Activated T-cell treated with anti-CD3 and anti-CD28 coated beads, Interleukin-2, amount 50 U/mL, for 4 hours (primary cell): ENCODE results near the gene ADGRG2. TPM values are rescaled to one million over a fixed set of nuclear protein-coding genes. Genes with fewer than 3 reads are reported as not detected.
"Not testable (repeated sequence)": the region's sequence is repeated elsewhere in the genome, so short reads cannot be mapped to it uniquely, and the experiment has no call there.

ENCODE experiments used
- ATAC-seq, 2 donors: fragments of 200-7000 bp; cut with Tn5 transposase; one replicate each; pipeline ENCODE4 v1.10.0; 2021
- DNase-seq: peaks from one replicate; pipeline ENCODE4 v3.0.0-alpha.2; 2020
- H3K27me3 Mint-ChIP-seq: one replicate; pipeline ENCODE4 v1.8.0; 2021; ENCODE audit warnings: low read depth, mixed read lengths
- H3K36me3 Mint-ChIP-seq: one replicate; pipeline ENCODE4 v1.8.0; 2022; ENCODE audit warnings: mixed read lengths; ENCODE audit not compliant: insufficient read depth
- H3K4me1 Mint-ChIP-seq: one replicate; pipeline ENCODE4 v1.8.0; 2021; ENCODE audit warnings: low read depth, mixed read lengths
- H3K4me3 Mint-ChIP-seq: one replicate; pipeline ENCODE4 v1.8.0; 2021; ENCODE audit warnings: mild to moderate bottlenecking, moderate library complexity, mixed read lengths
- H3K9me3 Mint-ChIP-seq: one replicate; pipeline ENCODE4 v1.8.0; 2021; ENCODE audit warnings: mixed read lengths
- total RNA-seq, 3 donors: library from RNA; stranded (reverse); gene quantifications; one replicate each; pipeline ENCODE4 v1.2.1, GENCODE V29; 2021

ADGRG2 gene
- total RNA-seq, 3 donors from 2014 or later, result not detected

- H3K9me3 Mint-ChIP-seq, result no peaks in the 10 kb centered on the region
- no peaks in the 10 kb centered on the region for H3K36me3 Mint-ChIP-seq
- ATAC-seq, result no peak
- no peaks in the 10 kb centered on the region for H3K4me1 Mint-ChIP-seq
- DNase-seq, result no peak
- peaks cover 20% of the 10 kb centered on the region for H3K27me3 Mint-ChIP-seq
- no peak overlapping the region for H3K4me3 Mint-ChIP-seq
These were observed 15.2 kb downstream of the ADGRG2 start for GRCh38 chrX:19107035-19107434.

- Mint-ChIP-seq H3K4me3 (no peak overlapping the region), H3K36me3 (no peaks in the 10 kb centered on the region), H3K4me1 (no peaks in the 10 kb centered on the region), H3K27me3 (no peaks in the 10 kb centered on the region), H3K9me3 (no peaks in the 10 kb centered on the region)
- DNase-seq (no peak), ATAC-seq (no peak)
These were observed 21.7 kb downstream of the ADGRG2 start for GRCh38 chrX:19100586-19100985.

- Mint-ChIP-seq H3K4me1 (no peaks in the 10 kb centered on the region), H3K4me3 (no peak overlapping the region)
These were observed 24.6 kb downstream of the ADGRG2 start for GRCh38 chrX:19097553-19098283.

GRCh38 chrX:19096586-19096985 is 25.7 kb downstream of the ADGRG2 start:
- H3K4me1 Mint-ChIP-seq, result no peaks in the 10 kb centered on the region
- DNase-seq (no peak), ATAC-seq (no peak)
- peaks cover 2% of the 10 kb centered on the region for H3K27me3 Mint-ChIP-seq
- no peaks in the 10 kb centered on the region for H3K36me3 Mint-ChIP-seq
- H3K9me3 Mint-ChIP-seq, result no peaks in the 10 kb centered on the region
- no peak overlapping the region for H3K4me3 Mint-ChIP-seq

More at GRCh38 chrX:19097553-19098283, 24.6 kb downstream of the ADGRG2 start:
- DNase-seq (no peak), ATAC-seq (no peak)
- H3K9me3 Mint-ChIP-seq, result no peaks in the 10 kb centered on the region
- peaks cover 2% of the 10 kb centered on the region for H3K27me3 Mint-ChIP-seq
- no peaks in the 10 kb centered on the region for H3K36me3 Mint-ChIP-seq

GRCh38 chrX:19094654-19095053 is 27.6 kb downstream of the ADGRG2 start:
- DNase-seq (no peak), ATAC-seq (no peak)
- Mint-ChIP-seq H3K9me3 (peaks cover 7% of the 10 kb centered on the region), H3K4me3 (no peak overlapping the region), H3K36me3 (no peaks in the 10 kb centered on the region), H3K27me3 (peaks cover 2% of the 10 kb centered on the region), H3K4me1 (no peaks in the 10 kb centered on the region)

- peaks cover 10% of the 10 kb centered on the region for H3K9me3 Mint-ChIP-seq
- H3K36me3 Mint-ChIP-seq, result no peaks in the 10 kb centered on the region
- H3K4me3 Mint-ChIP-seq, result no peak overlapping the region
- DNase-seq (no peak), ATAC-seq (no peak)
- peaks cover 2% of the 10 kb centered on the region for H3K27me3 Mint-ChIP-seq
- no peaks in the 10 kb centered on the region for H3K4me1 Mint-ChIP-seq
These were observed 30.7 kb downstream of the ADGRG2 start for GRCh38 chrX:19091596-19091995.

- Mint-ChIP-seq H3K4me3 (no peak overlapping the region), H3K27me3 (peaks cover 2% of the 10 kb centered on the region), H3K9me3 (peaks cover 10% of the 10 kb centered on the region), H3K4me1 (no peaks in the 10 kb centered on the region), H3K36me3 (no peaks in the 10 kb centered on the region)
- ATAC-seq (no peak), DNase-seq (no peak)
These were observed 32.7 kb downstream of the ADGRG2 start for GRCh38 chrX:19089555-19090040.

GRCh38 chrX:19086102-19086772 is 36.0 kb downstream of the ADGRG2 start:
- no peak overlapping the region for H3K4me3 Mint-ChIP-seq
- no peaks in the 10 kb centered on the region for H3K27me3 Mint-ChIP-seq
- H3K4me1 Mint-ChIP-seq, result no peaks in the 10 kb centered on the region
- DNase-seq (no peak), ATAC-seq (no peak)
- no peaks in the 10 kb centered on the region for H3K36me3 Mint-ChIP-seq
- peaks cover 10% of the 10 kb centered on the region for H3K9me3 Mint-ChIP-seq

GRCh38 chrX:19085666-19086065 is 36.6 kb downstream of the ADGRG2 start:
- Mint-ChIP-seq H3K36me3 (no peaks in the 10 kb centered on the region), H3K4me3 (no peak overlapping the region), H3K9me3 (peaks cover 10% of the 10 kb centered on the region), H3K4me1 (no peaks in the 10 kb centered on the region), H3K27me3 (no peaks in the 10 kb centered on the region)
- DNase-seq, result no peak
- no peak for ATAC-seq

GRCh38 chrX:19075754-19076153 is 46.5 kb downstream of the ADGRG2 start:
- Mint-ChIP-seq H3K27me3 (no peaks in the 10 kb centered on the region), H3K4me1 (no peaks in the 10 kb centered on the region), H3K36me3 (no peaks in the 10 kb centered on the region), H3K9me3 (no peaks in the 10 kb centered on the region), H3K4me3 (no peak overlapping the region)
- DNase-seq (no peak), ATAC-seq (no peak)

GRCh38 chrX:19072372-19072771 is 49.9 kb downstream of the ADGRG2 start:
- H3K36me3 Mint-ChIP-seq, result no peaks in the 10 kb centered on the region
- no peak overlapping the region for H3K4me3 Mint-ChIP-seq
- H3K27me3 Mint-ChIP-seq, result no peaks in the 10 kb centered on the region
- DNase-seq (no peak), ATAC-seq (no peak)
- no peaks in the 10 kb centered on the region for H3K4me1 Mint-ChIP-seq
- no peaks in the 10 kb centered on the region for H3K9me3 Mint-ChIP-seq

- Mint-ChIP-seq H3K4me1 (no peaks in the 10 kb centered on the region), H3K4me3 (no peak overlapping the region), H3K36me3 (no peaks in the 10 kb centered on the region), H3K9me3 (no peaks in the 10 kb centered on the region), H3K27me3 (no peaks in the 10 kb centered on the region)
- ATAC-seq, result no peak
- no peak for DNase-seq
These were observed 51.7 kb downstream of the ADGRG2 start for GRCh38 chrX:19070555-19070994.

GRCh38 chrX:19066987-19067386 is 55.3 kb downstream of the ADGRG2 start:
- not testable (repeated sequence) for H3K4me3 Mint-ChIP-seq, H3K9me3 Mint-ChIP-seq, H3K4me1 Mint-ChIP-seq, ATAC-seq, H3K27me3 Mint-ChIP-seq, DNase-seq, H3K36me3 Mint-ChIP-seq

- no peaks in the 10 kb centered on the region for H3K27me3 Mint-ChIP-seq
- H3K4me1 Mint-ChIP-seq, result no peaks in the 10 kb centered on the region
- DNase-seq, result no peak
- ATAC-seq, result no peak
- no peak overlapping the region for H3K4me3 Mint-ChIP-seq
- no peaks in the 10 kb centered on the region for H3K36me3 Mint-ChIP-seq
- no peaks in the 10 kb centered on the region for H3K9me3 Mint-ChIP-seq
These were observed 56.7 kb downstream of the ADGRG2 start for GRCh38 chrX:19065535-19065934.

GRCh38 chrX:19064175-19064574 is 58.1 kb downstream of the ADGRG2 start:
- ATAC-seq (no peak), DNase-seq (no peak)
- H3K36me3 Mint-ChIP-seq, result no peaks in the 10 kb centered on the region
- no peaks in the 10 kb centered on the region for H3K9me3 Mint-ChIP-seq
- no peaks in the 10 kb centered on the region for H3K4me1 Mint-ChIP-seq
- H3K4me3 Mint-ChIP-seq, result no peak overlapping the region
- H3K27me3 Mint-ChIP-seq, result no peaks in the 10 kb centered on the region
